PC-3 (cell line): ENCODE measurements around the gene XIRP2. TPM values are rescaled to one million over a fixed set of nuclear protein-coding genes. Genes with fewer than 3 reads are reported as not detected.

Experiments
- ATAC-seq: fragments of 200-7000 bp; cut with Tn5 transposase; 2 replicates; pipeline ENCODE4 v1.9.1; 2020; ENCODE audit warnings: mild to moderate bottlenecking, moderate library complexity
- BruUV-seq: library from RNA; stranded (reverse); fragments of 400-500 nt; replicated peaks from 2 replicates; lab custom pipeline; 2021; lab: Mats Ljungman, UMichigan
- CTCF ChIA-PET: fragments of 300-600 bp; sonication (Branson Sonifier 250); formaldehyde crosslinking; loops from one replicate; lab custom pipeline; 2022; ENCODE audit warnings: antibody characterized with exemption; lab: Charles Lee
- POLR2A ChIA-PET: fragments of 300-600 bp; sonication (Branson Sonifier 250); formaldehyde crosslinking; loops from one replicate; lab custom pipeline; 2022; ENCODE audit warnings: antibody characterized with exemption; ENCODE audit not compliant: unreplicated experiment; lab: Charles Lee
- DNase-seq: peaks from one replicate; pipeline ENCODE4 v3.0.0-alpha.2; 2015
- H2AFZ ChIP-seq: fragments of 300-600 bp; sonication (generic); 2 replicates; pipeline ENCODE4 v1.6.0; 2016; ENCODE audit warnings: antibody characterized with exemption, low read length
- H3F3A ChIP-seq: fragments of 300-600 bp; sonication (generic); one replicate; pipeline ENCODE4 v1.6.0; 2017; ENCODE audit warnings: antibody characterized with exemption, low read length, control low read depth, mild to moderate bottlenecking; ENCODE audit not compliant: unreplicated experiment
- H3K27ac ChIP-seq: fragments of 300-600 bp; sonication (generic); 2 replicates; pipeline ENCODE4 v1.5.1; 2016; ENCODE audit warnings: mild to moderate bottlenecking, low read length
- H3K27me3 ChIP-seq: fragments of 300-600 bp; sonication (generic); 2 replicates; pipeline ENCODE4 v1.6.1; 2016; ENCODE audit warnings: low read length, mixed read lengths
- H3K36me3 ChIP-seq: fragments of 300-600 bp; sonication (generic); 2 replicates; pipeline ENCODE4 v1.6.1; 2016; ENCODE audit warnings: low read depth, mixed run types, low read length, mixed read lengths
- H3K4me1 ChIP-seq: fragments of 300-600 bp; sonication (generic); 2 replicates; pipeline ENCODE4 v1.5.1; 2016; ENCODE audit warnings: low read length; ENCODE audit not compliant: insufficient read depth
- H3K4me2 ChIP-seq: fragments of 300-600 bp; sonication (generic); 2 replicates; pipeline ENCODE4 v1.6.0; 2016; ENCODE audit warnings: low read length
- H3K4me3 ChIP-seq: fragments of 300-600 bp; sonication (generic); 2 replicates; pipeline ENCODE4 v1.5.1; 2016; ENCODE audit warnings: mild to moderate bottlenecking, low read length, mixed read lengths
- H3K79me2 ChIP-seq: fragments of 300-600 bp; sonication (generic); 2 replicates; pipeline ENCODE4 v1.6.1; 2017; ENCODE audit warnings: low read length, mixed read lengths
- H3K9ac ChIP-seq: fragments of 300-600 bp; sonication (generic); 2 replicates; pipeline ENCODE4 v1.6.0; 2016; ENCODE audit warnings: mild to moderate bottlenecking, low read length
- H3K9me2 ChIP-seq: fragments of 300-600 bp; sonication (generic); replicated peaks from 2 replicates; pipeline ENCODE4 v1.6.1; 2016; ENCODE audit warnings: mixed run types, low read length, mixed read lengths
- H3K9me3 ChIP-seq: fragments of 300-600 bp; sonication (generic); 2 replicates; pipeline ENCODE4 v1.6.1; 2016; ENCODE audit warnings: low read length, mixed read lengths
- H4K20me1 ChIP-seq: fragments of 300-600 bp; sonication (generic); 2 replicates; pipeline ENCODE4 v1.6.1; 2016; ENCODE audit warnings: low read length, mixed read lengths
- CTCF ChIP-seq: fragments of 300-600 bp; sonication (generic); conservative IDR thresholded peaks from 2 replicates; pipeline ENCODE4 v1.5.1; 2017; ENCODE audit warnings: antibody characterized with exemption, low read depth, mild to moderate bottlenecking, low read length
- EZH2 ChIP-seq: fragments of 300-600 bp; sonication (generic); IDR thresholded peaks from one replicate; pipeline ENCODE4 v1.6.1; 2017; ENCODE audit warnings: antibody characterized with exemption, mild to moderate bottlenecking, low read length; ENCODE audit not compliant: unreplicated experiment
- EZH2phosphoT487 ChIP-seq: fragments of 300-600 bp; sonication (generic); IDR thresholded peaks from 2 replicates; pipeline ENCODE4 v1.6.1; 2018; ENCODE audit warnings: mild to moderate bottlenecking, antibody characterized with exemption, low read length, borderline replicate concordance
- intact Hi-C: fragments of 100-400 bp; cut with micrococcal nuclease; formaldehyde crosslinking; loops from 2 replicates; pipeline ENCODE4 v1.9.0; 2023
- total RNA-seq: library from RNA; depleted of rRNA; stranded (reverse); fragments of >200 nt; gene quantifications from 2 replicates; pipeline ENCODE4 v1.2.3, GENCODE V29; 2014

Gene XIRP2
- total RNA-seq, 1 experiment from 2014 or later, result 0.11 TPM

GRCh38 chr2:167136879-167137596, 248.8 kb downstream of the XIRP2 start:
- peaks cover 71% of the 10 kb centered on the region for H3K4me1 ChIP-seq
- TF ChIP-seq EZH2phosphoT487, result no peak
- no peak for TF ChIP-seq EZH2
- no peak for TF ChIP-seq CTCF
- H3K4me2 ChIP-seq, result peak overlapping the region; percentile 31
- ChIA-PET CTCF (no interaction called here), POLR2A (interaction anchor here (0.6 kb wide), 1 partner anchor 63 kb away, joined by 6 read pairs; no protein-coding TSS in a partner anchor)
- no peaks in the 10 kb centered on the region for H3K79me2 ChIP-seq
- no peaks in the 10 kb centered on the region for H3K36me3 ChIP-seq
- BruUV-seq, result no TSS peak
- no peaks in the 10 kb centered on the region for H3K9me3 ChIP-seq
- H3K4me3 ChIP-seq, result no peak overlapping the region
- ATAC-seq (peak; percentile 8; the same call in 1 of the 2 replicates), DNase-seq (peak; percentile 71)
- H3K9me2 ChIP-seq, result no peaks in the 10 kb centered on the region
- peak overlapping the region; percentile 39; the same call in 1 of the 2 replicates for H2AFZ ChIP-seq
- H3F3A ChIP-seq, result peaks cover 17% of the 10 kb centered on the region
- H3K27ac ChIP-seq, result peak overlapping the region; percentile 94
- intact Hi-C loops, result no loop called here
- H3K27me3 ChIP-seq, result no peaks in the 10 kb centered on the region
- H3K9ac ChIP-seq, result no peak overlapping the region
- no peaks in the 10 kb centered on the region for H4K20me1 ChIP-seq

GRCh38 chr2:167140330-167140729, 252.1 kb downstream of the XIRP2 start:
- BruUV-seq, result TSS peak; percentile 83
- Histone ChIP-seq H3K4me3 (no peak overlapping the region), H4K20me1 (no peaks in the 10 kb centered on the region), H3K36me3 (no peaks in the 10 kb centered on the region), H3K27me3 (no peaks in the 10 kb centered on the region), H3K4me1 (peaks cover 44% of the 10 kb centered on the region), H3K9me3 (no peaks in the 10 kb centered on the region), H3K9me2 (no peaks in the 10 kb centered on the region), H3F3A (peaks cover 6% of the 10 kb centered on the region), H3K27ac (peak overlapping the region; percentile 89), H3K79me2 (no peaks in the 10 kb centered on the region), H3K9ac (peak overlapping the region; percentile 21), H3K4me2 (peak overlapping the region; percentile 55), H2AFZ (no peak overlapping the region)
- CTCF ChIA-PET, result no interaction called here
- intact Hi-C loops, result loop anchor here (2.0 to 10.0 kb wide), 2 partner anchors 40 to 156 kb away; no protein-coding TSS in a partner anchor
- no peak for TF ChIP-seq EZH2
- no peak for TF ChIP-seq CTCF
- no peak for TF ChIP-seq EZH2phosphoT487
- POLR2A ChIA-PET, result no interaction called here
- DNase-seq (no peak), ATAC-seq (peak; percentile 17)

GRCh38 chr2:167140767-167141166, 252.5 kb downstream of the XIRP2 start:
- no peak overlapping the region for H3K4me3 ChIP-seq
- H3K4me1 ChIP-seq, result peaks cover 40% of the 10 kb centered on the region
- BruUV-seq, result no TSS peak
- peak; percentile 99 for DNase-seq
- peak; percentile 98 for ATAC-seq
- ChIA-PET POLR2A (no interaction called here), CTCF (no interaction called here)
- no peaks in the 10 kb centered on the region for H3K9me2 ChIP-seq
- no peaks in the 10 kb centered on the region for H3K79me2 ChIP-seq
- intact Hi-C loops, result loop anchor here (2.0 to 10.0 kb wide), 2 partner anchors 40 to 156 kb away; no protein-coding TSS in a partner anchor
- no peak for TF ChIP-seq CTCF
- no peak for TF ChIP-seq EZH2
- no peak for TF ChIP-seq EZH2phosphoT487
- no peaks in the 10 kb centered on the region for H3K9me3 ChIP-seq
- peak overlapping the region; percentile 48 for H3K9ac ChIP-seq
- no peaks in the 10 kb centered on the region for H3K36me3 ChIP-seq
- peak overlapping the region; percentile 55 for H3K4me2 ChIP-seq
- no peak overlapping the region; the same call in 1 of the 2 replicates for H2AFZ ChIP-seq
- peak overlapping the region; percentile 89 for H3K27ac ChIP-seq
- H4K20me1 ChIP-seq, result no peaks in the 10 kb centered on the region
- H3K27me3 ChIP-seq, result no peaks in the 10 kb centered on the region
- peaks cover 2% of the 10 kb centered on the region for H3F3A ChIP-seq
